ENCODE measurements around the gene NET1.
"Not testable (repeated sequence)": the region's sequence is repeated elsewhere in the genome, so short reads cannot be mapped to it uniquely, and the experiment has no call there.

NET1 gene

GRCh38 chr10:5396556-5397300 is 15.6 kb upstream of the NET1 start:
- no peak for DNase-seq (ENCODE audit: low spot score)

GRCh38 chr10:5399332-5399731 is 13.0 kb upstream of the NET1 start:
- DNase-seq (ENCODE audit: low spot score) = no peak

GRCh38 chr10:5400468-5401240 is 11.7 kb upstream of the NET1 start:
- no peak for DNase-seq (ENCODE audit: low spot score)

GRCh38 chr10:5402798-5403197 is 9.6 kb upstream of the NET1 start:
- no peak for DNase-seq (ENCODE audit: low spot score)

- DNase-seq (ENCODE audit: low spot score) = no peak
Measured at GRCh38 chr10:5404208-5405041, 7.9 kb upstream of the NET1 start, which contains the start of gene TUBAL3. TUBAL3 (minus strand) TSS chr10:5404828; CDS start chr10:5404792, 36 bp downstream.

GRCh38 chr10:5406918-5407317 is 5.4 kb upstream of the NET1 start:
- no peak for DNase-seq (ENCODE audit: low spot score)

- not testable (repeated sequence) for DNase-seq (ENCODE audit: low spot score)
Measured at GRCh38 chr10:5410787-5411186, 1.6 kb upstream of the NET1 start.

- DNase-seq (ENCODE audit: low spot score) = no peak
Measured at GRCh38 chr10:5411941-5412276, 448 bp upstream of the NET1 start.

GRCh38 chr10:5413012-5413938 is 918 bp downstream of the NET1 start:
- DNase-seq (ENCODE audit: low spot score) = no peak

- no peak for DNase-seq (ENCODE audit: low spot score)
Measured at GRCh38 chr10:5416981-5417380, 4.6 kb downstream of the NET1 start.

- DNase-seq (ENCODE audit: low spot score) = no peak
Measured at GRCh38 chr10:5418584-5418983, 6.2 kb downstream of the NET1 start.

GRCh38 chr10:5419466-5420094 is 7.2 kb downstream of the NET1 start:
- no peak for DNase-seq (ENCODE audit: low spot score)

- DNase-seq (ENCODE audit: low spot score) = no peak
Measured at GRCh38 chr10:5423771-5424170, 11.4 kb downstream of the NET1 start.

GRCh38 chr10:5424751-5425150 is 12.4 kb downstream of the NET1 start:
- DNase-seq (ENCODE audit: low spot score) = no peak

- no peak for DNase-seq (ENCODE audit: low spot score)
Measured at GRCh38 chr10:5428133-5428532, 15.8 kb downstream of the NET1 start.

GRCh38 chr10:5433182-5433581 is 20.8 kb downstream of the NET1 start:
- no peak for DNase-seq (ENCODE audit: low spot score)

GRCh38 chr10:5434017-5434753 is 21.8 kb downstream of the NET1 start:
- DNase-seq (ENCODE audit: low spot score) = no peak

GRCh38 chr10:5435328-5435727 is 23.0 kb downstream of the NET1 start:
- no peak for DNase-seq (ENCODE audit: low spot score)

GRCh38 chr10:5440206-5440605 is 27.8 kb downstream of the NET1 start:
- DNase-seq (ENCODE audit: low spot score) = no peak

GRCh38 chr10:5441106-5441505 is 28.7 kb downstream of the NET1 start:
- no peak for DNase-seq (ENCODE audit: low spot score)
